ENCODE data around the gene PPP6R2. TPM values are rescaled to one million over a fixed set of nuclear protein-coding genes. Genes with fewer than 3 reads are reported as not detected.
A peak's percentile ranks its signal among the peaks of the same experiment; 100 is the strongest.

Gene PPP6R2, protein sequence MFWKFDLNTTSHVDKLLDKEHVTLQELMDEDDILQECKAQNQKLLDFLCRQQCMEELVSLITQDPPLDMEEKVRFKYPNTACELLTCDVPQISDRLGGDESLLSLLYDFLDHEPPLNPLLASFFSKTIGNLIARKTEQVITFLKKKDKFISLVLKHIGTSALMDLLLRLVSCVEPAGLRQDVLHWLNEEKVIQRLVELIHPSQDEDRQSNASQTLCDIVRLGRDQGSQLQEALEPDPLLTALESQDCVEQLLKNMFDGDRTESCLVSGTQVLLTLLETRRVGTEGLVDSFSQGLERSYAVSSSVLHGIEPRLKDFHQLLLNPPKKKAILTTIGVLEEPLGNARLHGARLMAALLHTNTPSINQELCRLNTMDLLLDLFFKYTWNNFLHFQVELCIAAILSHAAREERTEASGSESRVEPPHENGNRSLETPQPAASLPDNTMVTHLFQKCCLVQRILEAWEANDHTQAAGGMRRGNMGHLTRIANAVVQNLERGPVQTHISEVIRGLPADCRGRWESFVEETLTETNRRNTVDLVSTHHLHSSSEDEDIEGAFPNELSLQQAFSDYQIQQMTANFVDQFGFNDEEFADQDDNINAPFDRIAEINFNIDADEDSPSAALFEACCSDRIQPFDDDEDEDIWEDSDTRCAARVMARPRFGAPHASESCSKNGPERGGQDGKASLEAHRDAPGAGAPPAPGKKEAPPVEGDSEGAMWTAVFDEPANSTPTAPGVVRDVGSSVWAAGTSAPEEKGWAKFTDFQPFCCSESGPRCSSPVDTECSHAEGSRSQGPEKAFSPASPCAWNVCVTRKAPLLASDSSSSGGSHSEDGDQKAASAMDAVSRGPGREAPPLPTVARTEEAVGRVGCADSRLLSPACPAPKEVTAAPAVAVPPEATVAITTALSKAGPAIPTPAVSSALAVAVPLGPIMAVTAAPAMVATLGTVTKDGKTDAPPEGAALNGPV
- 100 to 1,000 TPM in 1 of 2 donors, 10 to 100 TPM in 1; 61.1 to 100 TPM for total RNA-seq

DNA sequence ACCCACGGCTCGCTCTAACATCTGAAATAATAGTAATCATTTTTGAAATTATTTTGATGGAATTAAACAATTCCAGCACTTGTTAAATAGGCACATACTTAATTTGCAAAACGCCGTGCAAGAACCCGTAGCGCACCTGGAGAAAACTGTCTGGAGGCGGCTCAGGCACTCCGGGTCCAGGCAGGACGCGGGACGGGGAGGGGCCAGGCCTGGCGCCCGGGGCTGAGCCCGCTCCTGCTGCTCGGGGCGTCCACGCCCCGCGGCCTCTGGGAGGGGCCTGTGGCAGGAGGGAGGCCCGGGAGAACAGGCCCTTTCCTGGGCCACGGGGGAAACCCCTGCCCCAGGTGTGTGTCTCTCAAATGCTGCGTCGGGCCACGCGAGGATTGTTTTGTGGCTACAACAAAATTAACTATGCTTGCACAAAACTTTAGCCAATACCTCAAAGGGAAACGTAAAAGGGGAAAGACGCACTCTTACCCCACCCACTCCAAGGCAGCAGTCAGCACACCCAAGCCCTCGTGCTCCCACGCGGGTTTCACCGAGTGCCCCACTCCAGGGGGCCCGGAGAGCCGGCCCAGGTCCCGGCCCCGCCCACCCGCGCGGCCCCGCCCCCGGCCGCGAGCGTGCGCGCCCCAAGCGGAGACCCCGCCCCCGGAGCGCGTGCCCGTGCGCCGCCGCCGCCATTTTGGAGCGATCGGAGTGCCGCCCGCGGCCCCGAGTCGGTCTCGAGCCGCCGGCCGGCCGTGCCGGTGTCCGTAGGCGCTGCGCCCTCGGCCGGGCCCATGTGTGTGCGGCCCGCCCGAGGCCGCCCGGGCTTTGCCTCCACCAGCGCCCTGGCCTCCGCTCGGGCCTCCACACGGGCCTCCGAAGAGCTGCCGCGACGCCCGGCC, at the start of gene PPP6R2:
Gene PPP6R2 (plus strand): TSS at position 677 of the 890 bp plus-strand sequence. CDS start 50,582 bp downstream, outside the sequence.
- Mint-ChIP-seq H3K9me3 (no peaks in the 10 kb centered on the region), H3K36me3 (no peaks in the 10 kb centered on the region), H3K4me3 (peak within 1 kb of the TSS; percentile 81), H3K27ac (peak within 1 kb of the TSS; percentile 55 to 82), H3K27me3 (no peaks in the 10 kb centered on the region), H3K4me1 (ENCODE audit: low read depth in 2 of 2) (peaks cover 0 to 6% of the 10 kb centered on the region in 2 donors)
- ATAC-seq, result peak; percentile 88 to 91
- peak; percentile 89 for DNase-seq (ENCODE audit: low spot score)

DNA sequence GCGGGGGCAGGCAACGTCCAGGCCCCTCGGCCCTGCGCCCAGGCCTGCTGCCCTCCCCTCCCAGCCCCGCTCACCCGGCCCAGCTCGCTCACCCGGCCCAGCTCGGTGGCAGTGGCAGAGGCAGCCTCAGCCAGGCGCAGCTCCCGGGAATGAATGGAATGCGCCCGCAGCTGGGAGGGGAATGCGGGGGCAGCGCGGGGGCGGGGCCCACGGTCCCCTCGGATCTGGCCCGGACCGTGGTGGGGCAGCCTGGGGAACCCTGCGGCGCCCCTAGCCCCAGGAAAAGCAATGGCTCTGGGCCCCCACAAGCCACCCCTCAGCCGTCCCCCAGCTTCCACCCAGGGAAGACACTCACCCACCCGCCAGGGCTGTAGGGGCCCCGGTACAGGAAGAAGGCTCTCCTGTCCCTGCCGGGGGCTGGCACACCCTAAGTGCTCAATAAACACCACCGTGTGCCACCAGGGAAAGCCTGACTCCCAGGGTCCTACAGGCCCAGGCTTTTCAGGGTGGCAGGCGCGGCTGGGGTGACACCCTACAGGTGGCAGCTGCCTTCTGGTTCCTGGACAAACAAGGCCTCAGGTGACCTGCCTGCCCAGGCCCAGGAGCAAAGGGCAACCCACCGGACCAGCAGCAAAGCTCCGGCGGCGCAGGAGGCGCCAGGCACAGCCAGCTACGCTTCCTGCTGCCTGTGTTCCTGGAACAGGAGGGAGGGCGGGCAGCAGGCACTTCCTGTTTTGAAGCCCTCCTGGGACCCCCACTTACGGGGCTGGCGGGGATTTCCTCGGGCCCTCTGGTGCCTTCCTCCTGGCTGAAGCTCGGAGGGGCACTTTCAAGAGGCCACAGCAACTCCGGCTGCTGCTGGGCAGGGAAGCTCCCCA, 49.4 kb upstream of the PPP6R2 start:
- Mint-ChIP-seq H3K36me3 (no peaks in the 10 kb centered on the region), H3K27me3 (peaks cover 0 to 15% of the 10 kb centered on the region in 2 donors), H3K4me3 (no peak overlapping the region), H3K4me1 (ENCODE audit: low read depth in 2 of 2) (peaks cover 0 to 3% of the 10 kb centered on the region in 2 donors), H3K27ac (no peak overlapping the region), H3K9me3 (no peaks in the 10 kb centered on the region)
- ATAC-seq (no peak), DNase-seq (ENCODE audit: low spot score) (no peak)

- Mint-ChIP-seq H3K9me3 (no peaks in the 10 kb centered on the region), H3K27me3 (peaks cover 0 to 15% of the 10 kb centered on the region in 2 donors), H3K4me1 (ENCODE audit: low read depth in 2 of 2) (peaks cover 0 to 3% of the 10 kb centered on the region in 2 donors), H3K27ac (no peak overlapping the region), H3K4me3 (no peak overlapping the region), H3K36me3 (no peaks in the 10 kb centered on the region)
- ATAC-seq (no peak), DNase-seq (ENCODE audit: low spot score) (no peak)
Observed at GRCh38 chr22:50294319-50294656, 48.8 kb upstream of the PPP6R2 start.

DNA sequence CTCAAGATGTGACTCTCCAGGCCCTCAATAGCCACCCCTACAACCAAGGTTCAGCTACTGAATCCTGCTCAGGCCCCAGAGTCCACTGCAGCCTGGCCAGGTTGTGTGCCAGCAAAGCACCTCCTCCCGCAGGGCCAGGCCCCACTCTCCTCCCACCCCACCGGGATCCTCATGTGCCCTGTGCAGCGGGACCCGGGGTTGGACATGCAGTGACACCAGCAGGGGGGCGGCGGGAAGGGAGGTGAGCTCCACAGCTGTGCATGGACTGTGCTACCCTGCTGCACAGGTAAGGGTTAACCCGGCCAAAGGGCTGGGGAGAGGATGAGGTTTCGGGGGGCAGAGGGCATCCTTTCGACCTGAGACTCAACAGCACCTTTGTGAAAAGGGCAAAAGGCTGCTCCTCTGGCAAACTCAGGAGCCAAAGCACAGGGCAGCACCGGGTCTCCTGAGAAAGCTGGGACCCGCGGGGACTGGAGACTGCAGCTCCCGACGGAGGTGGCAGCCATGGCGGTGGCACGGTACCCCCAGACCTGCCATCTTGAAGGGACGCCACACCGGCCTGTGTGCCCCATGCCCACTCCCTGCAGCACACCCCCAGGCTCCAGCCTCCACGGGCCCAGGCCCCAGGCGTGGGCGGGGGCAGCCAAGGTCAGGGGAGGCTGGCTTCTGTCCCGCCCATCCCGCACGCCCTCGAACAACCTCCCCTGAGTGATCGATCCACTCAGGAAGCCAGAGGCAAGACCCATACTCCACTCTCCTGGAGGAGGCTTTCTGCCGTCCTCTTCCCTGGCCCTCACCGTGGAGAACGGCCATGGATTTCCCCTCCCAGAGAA, 46.3 kb upstream of the PPP6R2 start:
- DNase-seq (ENCODE audit: low spot score) (no peak), ATAC-seq (no peak)
- H3K4me3 Mint-ChIP-seq, result no peak overlapping the region
- H3K27me3 Mint-ChIP-seq, result peaks cover 0 to 14% of the 10 kb centered on the region in 2 donors
- H3K9me3 Mint-ChIP-seq, result no peaks in the 10 kb centered on the region
- peaks cover 0 to 3% of the 10 kb centered on the region in 2 donors for H3K4me1 Mint-ChIP-seq (ENCODE audit: low read depth in 2 of 2)
- no peaks in the 10 kb centered on the region for H3K36me3 Mint-ChIP-seq
- H3K27ac Mint-ChIP-seq, result no peak overlapping the region

DNA sequence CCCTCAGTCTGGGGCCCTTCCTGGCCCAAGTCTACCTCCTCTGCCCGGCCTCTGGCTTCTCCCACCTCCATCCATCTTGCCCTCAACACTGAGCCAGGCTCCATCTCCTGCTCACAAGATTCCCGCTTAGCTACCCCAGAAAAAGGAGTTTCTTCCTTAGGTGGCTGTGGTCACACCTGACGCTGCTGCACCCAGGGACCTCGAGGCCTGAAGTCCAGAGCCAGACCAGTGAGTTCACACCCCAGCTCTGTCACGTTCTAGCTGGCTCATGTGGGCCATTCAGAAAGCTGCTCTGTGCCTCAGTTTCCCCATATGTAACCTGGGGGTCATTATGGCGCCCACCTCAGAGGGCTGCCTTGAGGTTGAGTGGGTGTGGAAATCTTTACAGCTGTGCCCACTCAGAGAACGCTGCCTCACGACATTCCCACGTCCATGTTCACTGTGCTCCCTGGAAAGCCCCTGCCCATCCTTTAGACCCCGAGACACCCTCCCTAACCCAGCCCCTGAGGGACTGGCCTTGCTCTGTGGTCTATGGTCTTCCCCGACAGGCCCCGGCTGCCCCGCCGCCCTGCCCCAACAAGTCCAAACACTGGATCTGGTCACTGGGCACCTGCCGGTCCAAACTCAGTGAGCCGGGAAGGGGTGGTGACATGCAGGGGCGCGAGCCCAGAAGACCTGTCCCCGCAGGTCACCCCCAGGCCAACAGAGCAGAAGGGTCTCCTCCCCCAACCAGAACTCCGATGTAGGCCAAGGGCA, 45.4 kb upstream of the PPP6R2 start:
- Mint-ChIP-seq H3K4me3 (no peak overlapping the region), H3K4me1 (ENCODE audit: low read depth in 2 of 2) (peaks cover 0 to under 1% of the 10 kb centered on the region in 2 donors), H3K27ac (no peak overlapping the region), H3K36me3 (no peaks in the 10 kb centered on the region), H3K9me3 (no peaks in the 10 kb centered on the region), H3K27me3 (peaks cover 0 to 10% of the 10 kb centered on the region in 2 donors)
- DNase-seq (ENCODE audit: low spot score), result no peak
- no peak for ATAC-seq

GRCh38 chr22:50298266-50298637, 44.9 kb upstream of the PPP6R2 start:
- Mint-ChIP-seq H3K36me3 (no peaks in the 10 kb centered on the region), H3K9me3 (no peaks in the 10 kb centered on the region), H3K27me3 (peaks cover 0 to 7% of the 10 kb centered on the region in 2 donors), H3K27ac (no peak overlapping the region), H3K4me1 (ENCODE audit: low read depth in 2 of 2) (no peaks in the 10 kb centered on the region), H3K4me3 (no peak overlapping the region)
- ATAC-seq, result no peak
- no peak for DNase-seq (ENCODE audit: low spot score)

GRCh38 chr22:50298937-50299784, 44.0 kb upstream of the PPP6R2 start:
- H3K9me3 Mint-ChIP-seq, result no peaks in the 10 kb centered on the region
- no peak overlapping the region for H3K27ac Mint-ChIP-seq
- peaks cover 0 to 7% of the 10 kb centered on the region in 2 donors for H3K27me3 Mint-ChIP-seq
- H3K4me1 Mint-ChIP-seq (ENCODE audit: low read depth in 2 of 2), result no peaks in the 10 kb centered on the region
- no peak overlapping the region for H3K4me3 Mint-ChIP-seq
- DNase-seq (ENCODE audit: low spot score), result no peak
- H3K36me3 Mint-ChIP-seq, result no peaks in the 10 kb centered on the region
- ATAC-seq, result no peak

DNA sequence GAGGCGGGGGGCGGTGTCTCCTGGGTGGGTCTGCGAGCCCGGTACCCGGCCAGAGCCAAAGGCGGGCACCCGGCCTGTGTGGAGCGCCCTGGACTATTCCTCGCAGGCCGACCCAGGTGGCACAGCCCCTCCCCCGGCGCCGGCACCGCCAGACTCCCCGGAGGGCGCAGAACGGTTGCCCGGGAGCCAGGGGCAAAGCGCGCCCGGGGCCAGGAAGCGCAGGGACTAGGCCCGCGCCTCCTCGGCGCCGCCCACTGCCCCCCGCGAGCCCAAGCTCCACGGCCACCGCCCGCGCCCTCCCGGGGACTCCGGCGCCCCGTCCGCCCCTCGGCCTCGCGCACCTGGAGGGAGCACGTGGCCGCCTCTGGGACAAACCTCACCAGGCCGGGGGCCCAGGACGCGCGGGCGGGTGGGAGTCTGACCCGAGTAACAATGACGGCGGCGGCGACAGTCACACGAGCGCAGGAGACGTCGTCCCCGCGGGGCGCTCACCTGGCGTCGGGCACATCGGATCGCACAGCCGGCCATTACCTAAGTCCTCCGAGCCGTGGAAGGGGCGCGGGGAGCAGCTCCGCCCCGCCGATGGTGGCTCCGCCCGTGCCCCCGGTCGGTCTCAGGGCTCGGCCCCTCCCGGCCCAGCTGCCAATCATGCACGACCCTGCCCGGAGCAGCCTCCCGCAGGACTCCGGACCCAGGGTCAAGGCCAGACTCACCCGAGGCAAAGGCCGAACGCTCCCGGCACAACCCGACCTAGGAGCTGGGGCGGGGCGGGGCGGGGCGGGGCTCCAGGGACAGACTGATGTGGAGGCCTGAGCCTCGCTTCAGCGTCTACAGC, 43.1 kb upstream of the PPP6R2 start:
- no peak overlapping the region for H3K4me3 Mint-ChIP-seq
- H3K27me3 Mint-ChIP-seq, result peaks cover 0 to 10% of the 10 kb centered on the region in 2 donors
- no peak for ATAC-seq
- no peak overlapping the region for H3K27ac Mint-ChIP-seq
- H3K4me1 Mint-ChIP-seq (ENCODE audit: low read depth in 2 of 2), result no peaks in the 10 kb centered on the region
- no peaks in the 10 kb centered on the region for H3K36me3 Mint-ChIP-seq
- DNase-seq (ENCODE audit: low spot score), result no peak
- no peaks in the 10 kb centered on the region for H3K9me3 Mint-ChIP-seq

DNA sequence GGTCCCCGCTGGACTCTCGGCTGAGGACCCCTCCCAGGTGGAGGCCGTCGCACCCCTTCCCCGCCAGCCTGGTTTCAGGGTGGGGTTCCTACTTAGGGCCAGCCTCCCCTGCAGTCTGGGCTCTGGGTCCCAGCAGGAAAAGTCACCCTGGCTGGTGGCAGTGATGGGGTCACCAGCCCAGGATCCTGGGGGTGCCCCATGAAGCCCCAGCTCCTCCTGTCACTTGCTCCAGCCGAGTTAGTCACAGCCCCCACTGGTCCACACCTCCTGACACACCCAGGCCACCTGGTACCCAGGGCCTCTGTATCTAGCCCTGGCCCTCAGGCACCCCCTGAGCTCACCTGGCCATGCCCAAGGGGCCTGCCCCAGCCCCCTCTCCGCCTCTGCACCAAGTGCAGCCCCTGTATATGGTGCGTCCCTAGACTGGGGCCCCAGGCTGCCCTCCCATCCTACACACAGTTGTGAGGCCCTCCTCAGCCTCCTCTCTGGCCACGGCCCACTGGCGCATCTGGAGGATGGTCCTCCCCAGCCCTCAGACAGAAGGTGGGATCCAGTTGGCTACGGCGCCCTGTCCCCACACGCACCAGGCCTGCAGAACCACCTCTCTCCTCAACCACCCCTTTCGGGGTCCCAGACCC, 42.4 kb upstream of the PPP6R2 start:
- H3K36me3 Mint-ChIP-seq, result no peaks in the 10 kb centered on the region
- H3K27ac Mint-ChIP-seq, result no peak overlapping the region
- no peak overlapping the region for H3K4me3 Mint-ChIP-seq
- peaks cover 0 to 10% of the 10 kb centered on the region in 2 donors for H3K27me3 Mint-ChIP-seq
- ATAC-seq (no peak), DNase-seq (ENCODE audit: low spot score) (no peak)
- no peaks in the 10 kb centered on the region for H3K4me1 Mint-ChIP-seq (ENCODE audit: low read depth in 2 of 2)
- H3K9me3 Mint-ChIP-seq, result no peaks in the 10 kb centered on the region

- Mint-ChIP-seq H3K27ac (no peak overlapping the region), H3K4me1 (ENCODE audit: low read depth in 2 of 2) (peaks cover 0 to 4% of the 10 kb centered on the region in 2 donors), H3K36me3 (no peaks in the 10 kb centered on the region), H3K4me3 (no peak overlapping the region), H3K27me3 (peaks cover 0 to 16% of the 10 kb centered on the region in 2 donors), H3K9me3 (no peaks in the 10 kb centered on the region)
- ATAC-seq (no peak), DNase-seq (ENCODE audit: low spot score) (no peak)
Observed at GRCh38 chr22:50301581-50301991, 41.5 kb upstream of the PPP6R2 start.

Data from natural killer cell treated with Interleukin-12 subunit alpha and Interleukin-12 subunit beta and Interleukin-15 and Interleukin-18, amount 100 ng/mL, for 72 hours (primary cell).